KBM-7 (cell line): ENCODE data around the gene DDOST.
"Not testable (repeated sequence)": the region's sequence is repeated elsewhere in the genome, so short reads cannot be mapped to it uniquely, and the experiment has no call there.

ENCODE experiments used
- DNase-seq: peaks from one replicate; pipeline ENCODE4 v3.0.0-alpha.2; 2015
- in situ Hi-C: fragments of 300-500 bp; cut with MboI; formaldehyde crosslinking; loops from 2 replicates; pipeline ENCODE4 v1.14.3; 2020; ENCODE audit warnings: low sequenced_read_pairs, low pct_unique_long_range_greater_than_20kb, mixed read lengths

Gene DDOST

GRCh38 chr1:20696397-20697333 is 35.5 kb upstream of the DDOST start:
- peak; percentile 92 for DNase-seq
- in situ Hi-C loops: no loop called here

GRCh38 chr1:20695515-20695914 is 34.3 kb upstream of the DDOST start:
- DNase-seq: no peak
- in situ Hi-C loops: no loop called here

DNA sequence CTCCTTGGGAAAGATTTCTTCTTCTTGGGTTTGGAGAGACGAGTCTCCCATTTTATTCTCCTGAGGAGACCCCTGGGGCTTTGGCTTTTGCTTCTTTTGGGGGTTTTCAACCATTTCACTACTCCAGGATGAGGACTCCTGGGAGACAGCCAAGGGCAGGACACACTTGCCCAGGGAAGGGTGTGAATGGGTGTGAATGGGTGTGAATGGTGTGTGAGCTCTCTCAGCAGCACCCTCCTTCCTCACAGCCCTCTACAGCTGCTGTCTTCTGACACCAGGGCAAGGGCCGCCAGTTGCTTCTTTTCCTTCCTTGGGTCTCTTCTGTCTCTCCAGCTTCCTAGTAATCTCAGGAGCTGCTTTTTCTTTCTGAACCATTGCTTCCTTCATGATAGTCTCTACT is 32.5 kb upstream of the DDOST start:
- in situ Hi-C loops: no loop called here
- no peak for DNase-seq

- no peak for DNase-seq
- in situ Hi-C loops: no loop called here
These were observed 30.7 kb upstream of the DDOST start for GRCh38 chr1:20691872-20692271.

DNA sequence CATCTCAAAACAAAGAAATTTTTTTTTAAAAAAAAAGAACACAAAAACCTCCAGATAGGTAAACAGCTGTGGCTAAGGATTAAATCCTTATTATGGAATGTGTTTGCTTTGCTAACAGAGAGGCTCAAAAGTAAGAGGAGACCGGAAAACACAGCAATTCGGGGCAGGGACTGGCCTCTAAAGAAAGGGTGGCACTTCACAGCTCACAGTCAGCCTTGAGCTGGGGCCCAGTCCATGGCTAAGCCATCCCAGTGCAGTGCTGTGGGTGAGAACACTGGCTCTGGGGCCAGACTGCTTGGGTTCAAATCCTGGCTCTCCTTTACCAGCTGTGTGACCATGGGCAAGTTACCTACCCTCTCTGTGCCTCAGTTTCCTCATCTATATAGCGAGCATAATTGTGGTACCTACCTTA is 28.5 kb upstream of the DDOST start:
- in situ Hi-C loops: no loop called here

GRCh38 chr1:20686883-20687725 is 25.9 kb upstream of the DDOST start:
- in situ Hi-C loops: no loop called here
- no peak for DNase-seq

More for the DNA sequence above, 28.5 kb upstream of the DDOST start:
- DNase-seq: no peak

DNA sequence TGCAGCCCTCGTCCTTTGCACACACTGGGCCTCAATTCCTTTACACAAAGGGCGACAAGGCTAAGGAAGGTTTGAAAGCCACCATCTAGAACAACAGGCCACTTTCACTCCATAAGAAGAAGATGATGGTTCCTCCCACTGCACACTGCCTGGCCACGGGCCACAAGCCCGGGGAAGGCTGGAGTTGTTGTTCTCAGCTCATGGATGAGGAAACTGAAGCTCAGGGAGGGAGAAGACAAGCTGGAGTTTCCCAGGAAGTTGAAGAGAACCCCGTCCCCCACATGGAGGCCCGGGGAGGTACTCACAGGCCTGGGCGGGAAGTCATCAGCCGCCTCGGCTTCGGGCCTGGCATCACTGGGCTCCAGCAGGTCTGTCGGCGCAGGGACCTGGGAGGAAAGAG is 24.6 kb upstream of the DDOST start:
- in situ Hi-C loops: no loop called here
- no peak for DNase-seq

- peak; percentile 50 for DNase-seq
- in situ Hi-C loops: no loop called here
These were observed 24.0 kb upstream of the DDOST start for GRCh38 chr1:20685099-20685662.

DNA sequence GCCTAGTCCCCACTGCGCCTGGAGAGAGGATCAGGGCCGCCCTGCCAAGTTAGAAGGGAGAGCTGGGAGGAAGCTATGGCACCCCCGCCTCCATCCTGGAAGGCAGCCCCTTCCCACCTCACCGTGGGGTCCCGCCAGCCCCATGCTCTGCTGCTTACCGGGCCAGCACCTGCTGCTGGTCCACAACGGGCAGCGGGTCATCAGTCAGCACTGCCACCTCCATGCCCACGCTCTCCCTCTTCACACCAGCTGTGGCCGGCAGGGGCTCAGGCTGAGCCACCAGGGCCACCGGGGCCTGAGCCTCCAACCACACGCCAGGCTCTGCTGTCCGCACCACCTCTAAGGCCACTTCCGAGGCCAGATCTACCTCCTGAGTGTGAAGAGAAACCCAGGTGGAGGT is 23.5 kb upstream of the DDOST start:
- in situ Hi-C loops: no loop called here
- DNase-seq: no peak

DNA sequence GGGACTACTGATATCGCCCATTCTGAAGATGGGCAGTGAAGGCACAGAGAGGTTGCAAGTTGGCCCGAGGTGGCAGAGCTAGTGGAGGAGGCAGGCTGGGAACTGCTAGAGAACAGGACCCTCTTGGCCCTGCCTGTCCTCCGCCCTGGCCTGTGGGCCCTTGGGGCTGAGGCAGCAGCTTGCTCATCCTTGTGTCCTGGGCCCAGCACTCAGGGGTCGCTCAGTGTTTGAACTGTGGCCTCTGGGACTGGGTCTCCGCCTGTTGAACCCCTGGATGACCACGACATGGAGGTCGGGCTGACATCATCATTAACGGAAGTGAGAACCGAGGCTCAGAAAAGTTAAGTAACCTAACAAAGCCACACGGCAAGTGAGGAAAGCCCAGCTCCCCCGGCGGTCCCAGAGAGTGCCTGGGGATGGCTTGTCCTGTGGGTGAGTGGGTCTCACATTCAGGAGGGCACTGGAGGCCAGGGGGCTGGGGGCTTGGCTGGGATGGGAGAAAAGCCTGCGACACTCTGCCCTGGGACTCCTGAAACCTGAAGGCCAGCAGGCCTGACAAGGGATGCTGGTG is 23.0 kb upstream of the DDOST start:
- DNase-seq: no peak
- in situ Hi-C loops: no loop called here

DNA sequence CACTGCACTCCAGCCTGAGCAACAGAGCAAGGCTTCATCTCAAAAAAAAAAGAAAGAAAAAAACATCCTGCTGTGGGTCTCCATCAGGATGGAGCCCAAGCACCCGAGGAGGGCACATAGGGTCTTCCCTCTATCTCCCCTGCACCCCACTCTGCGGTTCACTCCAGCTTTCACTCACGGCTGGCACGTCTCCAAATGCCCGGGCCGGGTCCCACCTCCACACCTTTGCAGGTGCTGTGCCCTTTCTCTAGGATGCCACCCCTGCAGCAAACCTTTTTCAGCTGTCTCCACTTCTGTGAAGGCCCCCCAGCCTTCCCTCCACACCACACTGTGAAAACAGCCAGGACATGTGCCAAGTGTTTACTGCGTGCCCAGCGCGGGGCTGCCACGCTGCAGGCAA is 22.4 kb upstream of the DDOST start:
- in situ Hi-C loops: no loop called here

DNA sequence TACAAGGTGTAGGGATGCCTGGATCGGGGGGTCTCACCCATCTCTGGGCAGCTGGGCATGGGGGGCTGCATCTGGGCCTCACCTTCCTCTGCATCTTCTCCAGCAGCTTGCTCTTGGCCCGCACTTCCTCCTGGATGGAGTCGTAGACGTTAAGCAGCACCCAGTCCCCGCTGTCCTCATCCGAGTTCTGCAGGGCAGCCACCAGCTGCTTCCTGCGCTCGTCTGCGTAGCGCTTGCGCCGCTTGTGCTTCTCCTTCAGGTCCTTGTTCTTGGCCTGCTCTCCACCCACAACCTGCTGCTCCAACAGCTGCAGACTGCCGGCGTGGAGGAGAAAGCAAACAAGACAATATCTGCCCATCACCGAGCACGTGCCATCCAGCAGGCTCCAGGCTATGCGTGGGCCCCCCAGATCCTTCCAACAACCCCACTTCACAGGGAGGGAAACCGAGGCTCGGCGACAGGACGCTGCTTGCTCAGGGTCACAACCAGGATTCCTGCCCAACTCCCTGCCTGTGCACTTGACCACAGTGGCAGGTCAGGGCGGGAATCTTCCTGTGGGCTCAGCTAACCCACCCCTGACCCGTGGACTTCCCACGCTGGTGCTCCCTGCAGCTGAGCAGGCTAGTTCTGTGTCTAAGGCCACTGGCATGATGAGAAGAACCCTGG is 21.5 kb upstream of the DDOST start:
- in situ Hi-C loops: no loop called here

More for the DNA sequence above, 22.4 kb upstream of the DDOST start:
- no peak for DNase-seq

DNA sequence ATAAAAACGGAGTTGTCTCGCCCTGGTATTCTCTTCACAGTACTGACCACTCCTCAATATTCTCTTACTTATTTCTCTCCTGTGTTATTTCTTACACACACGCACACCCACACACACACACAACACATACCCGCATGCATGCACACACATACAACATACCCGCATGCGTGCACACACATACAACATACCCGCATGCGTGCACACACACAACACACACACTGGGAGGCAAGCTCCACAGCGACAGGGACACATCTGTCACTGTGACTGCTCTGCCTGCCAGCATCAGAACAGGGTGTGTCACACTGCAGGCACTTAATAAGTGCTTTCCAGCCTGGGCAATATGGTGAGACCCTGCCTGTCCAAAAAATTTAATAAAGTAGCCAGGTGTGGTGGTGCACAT is 20.8 kb upstream of the DDOST start:
- no peak for DNase-seq
- in situ Hi-C loops: no loop called here

More for the DNA sequence above, 21.5 kb upstream of the DDOST start:
- DNase-seq: no peak

GRCh38 chr1:20680269-20680668 is 19.1 kb upstream of the DDOST start:
- in situ Hi-C loops: no loop called here
- no peak for DNase-seq

- DNase-seq: peak; percentile 24
- in situ Hi-C loops: no loop called here
These were observed 17.4 kb upstream of the DDOST start for GRCh38 chr1:20678599-20678998.

- in situ Hi-C loops: loop anchor here (25.0 kb wide), 1 partner anchor 761 kb away; the partner anchor contains the start of gene PLA2G2E
- not testable (repeated sequence) for DNase-seq
These were observed 12.5 kb upstream of the DDOST start for GRCh38 chr1:20673626-20674025.

DNA sequence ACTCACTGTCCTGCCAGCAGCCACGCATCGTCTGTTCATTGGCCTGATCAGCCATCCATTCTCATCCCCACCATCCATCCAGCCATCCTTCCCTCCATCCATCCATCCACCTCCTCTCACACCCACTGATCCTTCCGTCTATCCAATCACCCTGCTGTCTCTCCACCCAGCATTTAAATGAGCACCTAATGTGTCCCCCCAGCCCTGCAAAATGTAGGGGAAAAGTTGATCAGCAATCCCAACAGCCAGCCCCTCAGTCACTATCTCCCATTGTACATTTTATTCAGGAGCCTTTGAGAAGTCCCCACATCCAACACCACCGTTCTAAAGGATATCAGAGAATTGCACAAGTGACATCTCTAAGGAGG is 11.1 kb upstream of the DDOST start:
- in situ Hi-C loops: loop anchor here (25.0 kb wide), 1 partner anchor 760 kb away; the partner anchor contains the start of gene PLA2G2E
- no peak for DNase-seq

GRCh38 chr1:20670936-20671335 is 9.8 kb upstream of the DDOST start:
- no peak for DNase-seq
- in situ Hi-C loops: loop anchor here (25.0 kb wide), 1 partner anchor 759 kb away; the partner anchor contains the start of gene PLA2G2E

GRCh38 chr1:20668581-20668980 is 7.4 kb upstream of the DDOST start:
- in situ Hi-C loops: loop anchor here (25.0 kb wide), 1 partner anchor 756 kb away; the partner anchor contains the start of gene PLA2G2E

More at GRCh38 chr1:20668581-20668980, 7.4 kb upstream of the DDOST start:
- no peak for DNase-seq
